CD4-positive, alpha-beta T cell treated with Interleukin-6 for 4 hours (primary cell): ENCODE data around the gene GNPAT.

Source experiments
- DNase-seq: peaks from one replicate; pipeline ENCODE4 v3.0.0-alpha.2; 2020; ENCODE audit warnings: mixed read lengths

GNPAT gene

DNA sequence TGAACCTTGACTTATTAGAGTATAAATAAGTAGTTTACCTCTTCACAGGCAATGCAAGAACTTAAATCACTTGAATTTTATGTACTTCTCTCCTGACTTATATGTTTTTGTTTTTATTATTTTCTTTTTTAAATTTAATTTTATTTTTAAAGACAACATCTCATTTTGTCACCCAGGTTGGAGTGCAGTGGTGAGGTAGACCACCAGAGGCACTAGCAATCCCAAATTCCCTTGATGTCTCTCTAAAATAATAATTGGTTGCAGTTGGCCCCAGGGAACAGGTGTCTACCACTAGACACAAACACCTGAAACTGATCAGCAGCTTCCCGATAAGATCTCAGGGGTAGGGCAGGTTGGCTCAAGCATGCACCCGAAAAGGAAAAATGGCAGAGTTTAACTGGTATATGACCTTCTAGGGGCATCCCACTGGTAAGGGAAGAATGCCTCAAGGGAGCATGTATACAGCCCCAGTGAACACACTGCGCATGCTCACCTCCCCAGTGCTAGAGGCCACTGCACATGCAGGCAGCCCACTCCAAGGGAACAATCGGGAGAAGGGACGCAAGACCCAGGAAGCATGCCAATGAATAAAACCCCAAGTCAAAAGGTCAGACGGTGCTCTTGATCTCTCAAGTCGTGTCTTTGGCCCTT is 82.0 kb downstream of the GNPAT start:
- no peak for DNase-seq

DNA sequence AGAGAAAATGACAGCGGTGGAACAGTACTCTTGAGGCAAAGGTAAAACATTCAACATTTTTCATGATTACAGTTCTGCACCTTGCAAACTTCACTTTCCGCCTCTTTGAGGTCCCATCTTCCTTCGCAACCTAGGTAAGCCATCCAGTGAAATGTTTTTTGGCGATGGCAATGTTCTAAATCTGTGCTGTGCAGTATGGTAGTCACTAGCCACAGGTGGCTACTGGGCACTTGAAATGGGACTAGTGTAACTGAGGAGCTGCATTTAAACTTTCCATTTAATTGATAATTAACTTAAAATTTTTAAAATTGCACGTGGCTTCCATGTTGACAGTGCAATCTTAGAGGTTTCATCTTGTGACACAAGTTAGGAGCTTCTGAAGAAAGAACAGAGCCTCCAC is 83.6 kb downstream of the GNPAT start:
- no peak for DNase-seq

DNA sequence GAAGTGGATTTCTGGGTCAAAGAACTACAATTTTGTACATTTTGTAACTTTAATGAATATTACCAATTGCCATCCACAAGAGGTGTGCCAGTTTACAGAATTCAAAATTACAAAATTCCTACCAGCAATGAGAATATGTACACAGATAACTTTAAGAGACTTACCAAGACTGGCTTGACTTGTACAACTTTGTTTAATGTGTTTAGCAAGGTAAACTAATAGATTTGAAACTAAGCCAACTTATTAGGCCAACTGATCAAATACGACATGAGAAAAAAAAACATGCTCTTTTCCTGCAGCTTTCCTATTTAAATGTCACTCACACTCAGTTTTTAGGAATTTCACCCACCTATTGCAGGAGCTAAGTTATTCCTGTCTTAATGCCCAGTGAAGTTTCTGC is 85.2 kb downstream of the GNPAT start:
- DNase-seq: no peak
